Fibroblast of peridontal ligament (primary cell): Measurements from ENCODE around the gene DSCAM.

Experiments
- DNase-seq: peaks from one replicate; pipeline ENCODE4 v3.0.0-alpha.2; 2010; ENCODE audit errors: extremely low read depth

Gene DSCAM

DNA sequence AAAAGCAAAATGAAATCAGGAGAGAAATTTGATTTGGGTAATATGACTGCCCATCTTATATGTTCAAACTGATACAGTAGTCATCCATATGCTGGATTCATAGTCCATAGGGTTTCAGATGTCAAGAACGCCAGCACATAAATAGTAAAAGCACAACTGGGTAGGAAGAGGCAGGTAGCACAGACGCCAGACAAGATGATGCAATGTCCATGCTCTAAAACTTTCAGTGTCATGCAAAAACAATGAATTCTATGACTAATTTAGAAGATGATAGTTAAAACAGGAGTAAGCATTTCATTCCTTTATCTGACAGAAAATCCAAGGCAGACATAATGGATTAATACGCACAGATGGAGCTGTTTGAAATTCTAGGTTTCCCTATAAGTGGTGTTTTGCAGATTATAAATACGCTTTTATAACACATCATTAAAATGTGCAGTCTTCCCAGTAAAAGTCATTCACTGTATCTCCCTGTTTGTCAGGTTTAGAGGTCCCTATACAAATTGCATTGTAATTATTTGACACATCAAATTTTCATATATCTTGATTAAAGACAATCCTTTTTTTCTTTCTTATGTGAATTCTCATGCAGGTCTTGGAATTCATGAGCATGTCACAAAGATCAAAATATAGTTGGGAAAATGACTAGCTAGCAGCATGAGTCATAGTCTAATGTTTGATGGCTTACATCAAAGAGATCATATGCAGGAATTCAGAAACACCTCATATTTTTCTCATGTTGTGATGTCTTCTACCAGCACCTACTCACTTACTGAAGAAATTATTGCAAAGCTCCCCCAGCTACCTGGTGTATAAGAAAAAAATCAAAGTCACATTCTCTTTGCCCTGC is 139.9 kb downstream of the DSCAM start:
- no peak for DNase-seq

DNA sequence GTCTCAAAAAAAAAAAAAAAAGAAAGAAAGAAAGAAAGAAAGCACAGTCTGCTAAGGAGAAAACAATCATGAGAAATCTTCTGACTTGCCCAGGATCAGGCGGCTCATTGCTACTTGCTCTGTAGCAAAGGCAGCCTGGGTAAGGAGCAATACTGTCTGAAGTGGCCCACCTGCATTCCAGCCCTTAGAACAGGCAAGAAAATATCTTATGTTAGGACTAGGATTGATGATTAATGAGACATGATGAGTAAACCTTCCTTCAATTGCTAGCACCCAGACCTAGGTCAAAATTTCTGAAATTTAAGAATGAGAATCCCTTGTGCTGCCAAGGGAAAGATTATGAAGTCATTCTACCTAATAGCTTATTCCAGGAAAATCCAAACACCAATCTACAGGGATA is 140.8 kb downstream of the DSCAM start:
- DNase-seq: no peak

DNA sequence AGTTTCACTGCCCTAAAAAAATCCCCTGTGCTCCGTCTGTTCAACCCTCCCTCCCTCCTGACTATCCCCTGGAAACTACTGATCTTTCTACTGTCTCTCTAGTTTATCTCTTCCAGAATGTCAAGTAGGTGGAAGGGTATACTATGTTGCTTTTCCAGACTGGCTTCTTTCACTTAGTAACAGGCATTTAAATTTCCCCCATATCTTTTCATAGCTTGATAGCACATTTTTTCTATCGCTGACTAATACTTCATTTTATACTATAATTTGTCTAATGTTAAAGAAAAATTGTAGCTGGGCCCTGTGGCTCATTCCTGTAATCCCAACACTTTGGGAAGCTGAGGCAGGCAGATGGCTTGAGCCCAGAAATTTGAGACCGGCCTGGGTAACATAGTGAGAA is 142.8 kb downstream of the DSCAM start:
- no peak for DNase-seq

DNA sequence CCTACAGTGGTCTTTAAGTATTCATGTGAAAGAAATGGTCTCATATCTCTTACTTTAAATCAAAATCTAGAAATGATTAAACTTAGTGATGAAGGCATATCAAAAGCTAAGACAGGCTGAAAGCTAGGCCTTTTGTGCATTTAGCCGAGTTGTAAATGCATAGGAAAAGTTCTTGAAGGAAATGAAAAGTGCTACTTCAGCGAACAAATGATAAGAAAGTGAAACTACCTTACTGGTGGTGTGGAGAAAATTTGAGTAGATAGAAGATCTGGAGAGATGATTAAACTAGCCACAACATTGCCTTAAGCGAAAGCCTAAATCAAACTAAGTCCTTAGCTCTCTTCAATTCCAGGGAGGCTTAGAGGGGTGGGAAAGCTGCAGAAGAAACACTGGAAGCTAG is 147.6 kb downstream of the DSCAM start:
- DNase-seq: no peak

DNA sequence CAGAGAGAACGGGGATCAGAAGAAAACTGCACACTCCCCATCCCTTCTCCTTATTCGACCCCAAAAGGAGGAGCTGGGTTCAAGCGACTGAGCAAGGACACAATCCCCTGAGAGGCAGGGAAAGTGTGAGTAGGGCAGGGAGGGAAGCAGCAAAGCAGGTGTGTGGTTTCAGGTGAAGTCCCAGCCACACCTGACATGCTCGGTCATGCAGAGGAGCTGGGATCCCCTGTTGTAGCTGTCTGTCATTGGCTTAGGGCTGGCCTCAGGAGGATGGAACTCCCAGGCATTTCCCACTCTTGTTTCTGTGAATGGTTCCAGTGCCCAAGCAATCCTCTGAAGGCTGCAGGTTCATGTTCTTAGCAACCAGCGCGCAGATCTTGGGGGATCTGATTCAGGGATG is 150.7 kb downstream of the DSCAM start:
- no peak for DNase-seq

DNA sequence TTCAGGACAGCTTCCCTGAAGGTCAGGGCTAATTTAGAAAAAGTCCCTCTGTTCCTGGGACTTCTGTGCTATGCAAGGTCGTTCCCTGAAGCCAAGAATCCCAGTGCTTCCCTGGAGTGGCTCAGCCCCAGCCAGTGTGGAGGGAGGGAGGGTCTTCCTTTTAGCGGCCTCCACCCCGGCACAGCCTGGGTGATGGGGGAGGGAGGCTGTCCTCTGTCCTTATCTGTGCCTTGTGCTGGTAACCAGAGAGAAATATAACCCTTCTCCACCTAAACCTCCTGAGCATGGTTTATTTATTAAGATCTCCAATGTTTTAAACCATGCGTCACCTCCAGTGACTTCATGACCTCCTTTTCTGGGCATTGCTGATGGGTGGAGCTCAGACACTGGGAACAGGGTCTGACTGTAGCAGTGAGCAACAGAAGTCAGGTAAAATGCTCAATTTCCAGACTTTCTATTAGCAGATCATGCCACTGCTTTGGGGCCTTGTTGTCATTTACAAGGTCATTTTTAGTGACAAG is 157.1 kb downstream of the DSCAM start:
- no peak for DNase-seq

DNA sequence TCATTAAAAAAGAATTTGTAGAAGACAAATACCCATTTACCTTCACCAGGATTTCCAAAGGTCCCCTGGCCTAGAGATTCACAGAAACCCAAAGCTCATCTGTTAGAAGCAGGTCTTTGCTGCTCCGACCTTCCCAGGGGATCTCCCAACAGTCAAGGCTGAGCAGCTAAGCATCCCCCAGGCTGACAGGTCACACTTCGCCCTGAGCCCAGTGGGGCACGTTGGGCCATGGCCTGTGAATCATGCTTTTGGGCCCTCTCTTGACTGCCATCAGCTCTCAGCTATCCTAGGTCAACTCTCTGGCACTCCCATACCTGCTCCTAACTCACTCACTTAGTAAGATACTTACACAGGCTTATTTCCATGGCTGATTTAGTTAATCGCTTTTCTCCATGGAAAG is 157.7 kb downstream of the DSCAM start:
- no peak for DNase-seq

DNA sequence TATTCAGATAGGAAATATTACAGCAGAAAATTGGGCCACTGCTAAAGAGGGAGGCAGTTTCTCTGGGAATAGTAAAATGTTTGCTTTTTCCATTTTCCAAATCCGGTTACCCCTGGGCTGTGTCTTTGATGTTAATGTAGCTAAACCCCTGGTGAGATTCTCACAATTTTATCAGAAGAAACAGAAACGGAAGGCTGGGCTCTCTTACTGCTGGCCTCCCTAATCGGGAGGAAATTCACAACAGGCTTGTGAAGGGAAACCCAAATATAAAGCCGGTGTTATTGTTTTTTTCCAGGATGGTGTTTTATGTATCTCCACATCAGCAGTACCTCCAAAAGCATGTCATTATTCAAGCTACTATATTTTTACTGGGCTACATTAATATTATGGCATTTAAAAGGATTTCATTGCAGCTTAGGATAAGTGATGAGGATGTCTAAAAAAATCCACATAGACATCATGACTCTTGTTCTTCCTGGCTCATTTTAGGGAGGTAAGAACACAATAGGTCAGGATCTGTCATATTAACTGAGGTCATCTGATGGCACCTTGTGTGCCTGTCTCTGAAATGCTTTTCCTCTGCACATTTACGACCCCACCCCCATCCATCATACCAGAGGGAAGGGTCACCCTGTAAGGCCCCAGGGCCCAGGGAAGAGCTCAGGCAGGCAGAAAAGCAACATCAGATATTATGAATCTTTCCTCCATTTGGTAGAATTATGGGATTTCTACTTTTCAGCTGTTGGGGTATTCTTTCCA is 158.7 kb downstream of the DSCAM start:
- no peak for DNase-seq

DNA sequence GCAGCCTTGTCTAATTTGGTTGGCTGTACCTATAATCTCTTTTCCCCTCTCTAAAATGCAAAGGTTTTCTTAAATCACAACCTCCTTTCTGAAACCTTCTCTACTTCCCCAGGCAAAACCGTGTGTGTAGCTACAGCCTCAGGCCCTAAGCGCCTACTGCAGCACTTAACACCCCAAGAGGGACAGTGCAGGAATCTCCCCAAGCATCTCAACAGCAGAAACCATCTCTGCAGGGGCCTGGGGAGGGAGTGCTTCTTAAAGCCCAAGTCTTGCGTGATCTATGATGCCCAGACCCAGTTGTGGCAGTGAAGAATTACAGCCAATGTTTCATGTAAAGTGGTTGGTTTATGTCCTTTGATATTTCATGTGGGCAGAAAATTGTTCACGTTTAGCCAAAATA is 159.3 kb downstream of the DSCAM start:
- no peak for DNase-seq

DNA sequence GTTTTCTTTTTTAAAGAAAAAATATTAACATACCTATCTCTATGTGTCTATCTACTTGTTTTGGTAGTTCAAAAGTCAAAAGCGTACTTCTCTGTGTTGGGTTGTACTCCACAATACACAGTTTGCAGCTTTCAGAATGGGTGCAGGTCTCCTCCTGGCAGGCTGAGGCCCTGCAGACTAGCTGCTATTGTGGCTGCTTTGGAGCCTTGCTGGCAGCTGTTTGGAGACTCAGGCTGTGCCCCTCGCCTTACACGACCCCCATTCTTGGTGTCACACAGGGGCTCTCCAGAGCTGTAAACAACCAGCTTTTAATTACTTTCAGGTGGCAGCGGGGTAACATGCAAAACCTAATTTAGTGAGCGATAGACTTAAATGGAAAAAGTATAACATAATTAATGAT is 160.4 kb downstream of the DSCAM start:
- no peak for DNase-seq

DNA sequence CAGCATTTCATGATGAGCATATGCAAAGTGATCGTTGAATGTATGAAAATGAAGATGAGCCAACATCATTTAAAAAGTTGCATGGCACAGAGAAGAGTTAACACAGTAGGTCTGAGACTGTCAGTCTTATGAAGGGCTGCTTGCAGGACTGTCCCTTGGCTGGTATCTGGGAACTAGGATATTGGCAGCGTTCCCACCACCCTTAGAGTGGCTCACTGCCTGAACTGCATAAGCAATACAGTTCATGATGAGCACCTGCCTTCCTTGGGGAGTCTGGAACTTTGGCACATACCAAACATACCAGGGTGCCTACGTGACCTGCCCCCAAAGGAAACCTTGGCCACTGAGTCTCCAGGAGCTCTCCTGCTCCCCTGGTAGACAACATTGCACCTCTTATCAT is 161.8 kb downstream of the DSCAM start:
- no peak for DNase-seq

DNA sequence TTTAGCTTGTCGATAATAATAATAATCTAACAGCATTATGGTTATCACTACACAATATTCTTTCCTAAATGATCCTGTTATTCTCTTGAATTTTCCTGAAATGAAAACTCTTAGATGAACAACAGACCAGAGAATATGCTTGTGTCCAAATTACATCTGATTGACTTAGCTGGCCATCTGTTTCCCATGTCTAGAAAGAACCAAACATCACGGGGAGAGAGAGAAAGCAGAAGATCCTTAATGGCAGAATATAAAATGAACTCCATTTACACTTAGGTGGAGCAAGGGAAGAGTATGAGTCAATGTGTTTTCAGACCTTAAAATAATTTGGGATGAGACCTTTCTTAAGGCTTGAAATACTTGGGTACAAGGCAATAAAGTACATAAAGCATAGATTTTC is 162.2 kb downstream of the DSCAM start:
- DNase-seq: no peak

DNA sequence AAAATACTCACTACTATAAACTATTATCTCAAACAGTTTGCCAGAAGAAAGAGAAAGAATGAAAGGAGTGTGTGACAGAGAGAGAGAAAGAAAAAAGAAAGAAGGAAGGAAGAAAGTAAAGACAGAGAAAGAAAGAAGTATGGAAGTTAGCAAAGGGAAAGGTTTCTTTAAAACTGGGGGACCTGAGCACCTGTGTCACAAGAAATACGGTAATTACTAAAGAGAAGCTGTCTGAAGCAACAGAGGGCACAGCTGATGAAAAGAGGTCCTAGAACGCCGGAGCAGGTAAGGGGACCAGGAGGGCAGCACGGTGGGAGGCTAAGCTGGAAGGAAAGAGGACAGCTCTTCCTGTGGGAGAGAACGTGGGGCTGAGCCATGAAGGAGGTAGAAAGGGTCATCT is 163.6 kb downstream of the DSCAM start:
- DNase-seq: no peak

DNA sequence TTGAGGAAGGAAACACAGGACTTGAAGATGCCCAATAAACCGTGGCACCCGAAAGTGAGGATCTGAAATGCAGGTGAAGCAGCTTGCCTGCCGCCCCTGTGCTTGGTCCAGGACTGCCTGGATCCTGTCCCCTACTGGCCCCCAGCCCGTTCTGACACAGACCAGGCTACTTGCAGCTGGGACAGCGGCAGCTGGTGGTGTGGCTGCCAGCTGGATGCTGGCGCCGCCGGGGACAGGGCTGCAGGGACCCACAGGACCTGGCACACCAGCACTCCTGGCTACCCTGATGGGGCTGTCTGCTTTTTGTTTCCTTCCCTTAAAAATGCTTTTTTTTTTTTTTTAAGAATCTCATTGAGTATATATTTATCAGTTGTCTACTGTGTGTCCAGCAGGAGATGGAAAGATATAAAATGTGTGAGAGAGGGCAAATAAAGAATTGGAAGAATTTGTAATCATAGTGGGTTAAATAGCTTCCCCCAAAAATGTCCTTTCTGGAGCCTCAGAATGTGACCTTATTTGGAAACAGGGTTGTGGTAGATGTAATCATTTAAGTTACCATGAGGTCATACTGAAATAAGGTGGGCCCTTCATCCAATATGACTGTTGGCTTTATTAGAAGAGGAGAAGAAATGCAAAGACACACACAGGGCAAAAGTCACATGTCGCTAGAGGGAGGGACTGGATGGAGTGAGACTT is 165.6 kb downstream of the DSCAM start:
- DNase-seq: no peak

DNA sequence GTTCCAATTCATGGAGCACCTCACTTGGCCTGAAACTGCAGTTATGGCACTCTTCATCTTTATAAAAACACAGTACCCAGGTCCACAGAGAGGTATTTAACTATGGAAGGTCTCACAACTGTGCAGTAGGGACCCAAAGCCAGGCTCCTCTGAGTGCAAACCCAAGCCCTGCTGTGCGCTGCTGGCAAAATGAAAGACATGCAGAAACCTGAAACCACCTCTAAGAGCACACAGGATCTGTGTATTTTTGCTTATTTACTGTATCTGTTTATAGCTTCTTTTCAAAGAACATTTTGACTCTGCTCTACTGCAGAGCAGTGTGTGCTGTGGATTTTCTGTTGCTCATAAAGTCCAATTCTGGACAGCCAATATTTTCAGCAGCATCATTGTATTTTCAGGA is 166.6 kb downstream of the DSCAM start:
- no peak for DNase-seq

DNA sequence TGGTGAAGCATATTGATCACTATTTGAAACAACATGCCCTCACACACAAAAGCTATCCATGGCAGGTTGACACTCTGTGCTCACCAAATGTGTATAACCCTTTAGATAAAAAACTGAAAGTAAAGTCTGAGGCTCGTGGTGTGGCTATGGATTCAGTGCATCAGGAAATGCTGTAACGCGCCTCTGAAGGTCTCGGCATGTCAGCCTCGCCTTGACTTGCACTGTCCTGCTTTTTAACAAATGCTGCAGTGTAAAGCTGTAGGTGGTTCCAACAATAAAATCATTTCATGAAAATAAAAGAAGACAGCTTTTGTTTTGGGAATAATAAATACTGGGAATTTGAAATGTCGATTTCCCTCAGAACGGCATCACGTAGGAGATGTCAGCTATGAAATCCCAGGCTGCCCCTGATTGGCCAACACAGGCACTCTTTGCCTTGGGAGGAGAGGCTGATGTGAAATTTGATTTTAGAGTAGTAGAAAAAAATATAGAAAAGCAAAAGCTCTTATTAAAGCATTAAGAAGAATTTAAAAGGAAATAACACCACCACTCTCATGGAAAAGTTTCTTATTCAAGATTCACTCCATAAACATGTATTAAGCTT is 168.2 kb downstream of the DSCAM start:
- DNase-seq: no peak

DNA sequence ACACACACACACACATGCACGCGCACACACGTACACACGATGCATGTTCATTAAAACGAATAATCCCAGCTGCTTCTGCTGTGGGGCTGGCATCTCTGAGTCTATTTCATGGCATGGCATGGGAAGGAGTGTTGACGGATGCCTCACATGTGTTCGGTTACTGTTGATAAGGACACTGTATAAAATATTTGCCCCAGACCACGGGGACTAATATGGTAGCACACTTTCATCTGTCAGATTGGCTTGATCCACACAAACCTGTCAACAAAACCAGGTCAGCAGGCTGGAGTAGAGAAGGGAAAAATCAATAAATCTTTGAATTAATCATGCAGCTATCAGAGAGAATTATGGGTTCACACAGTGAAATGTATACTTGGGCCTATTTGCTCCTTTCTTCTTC is 171.9 kb downstream of the DSCAM start:
- DNase-seq: no peak

DNA sequence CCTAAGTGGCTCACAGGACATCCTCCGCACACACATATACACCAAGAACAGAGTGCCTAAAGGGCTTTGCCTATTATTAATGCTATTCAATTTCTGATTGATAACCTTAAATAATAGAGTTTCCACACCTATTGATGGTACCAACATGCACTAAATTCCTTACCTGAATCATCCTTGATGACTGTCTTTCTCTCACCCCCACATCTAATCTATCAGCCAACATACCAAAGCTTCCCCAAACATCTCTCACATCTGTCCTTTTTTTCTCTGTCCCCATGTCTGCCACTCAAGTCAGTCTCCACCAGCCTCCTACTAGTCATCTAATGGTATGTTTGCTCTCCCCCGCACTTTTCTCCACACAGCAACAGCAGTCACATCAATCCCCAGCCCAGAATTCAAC is 174.4 kb downstream of the DSCAM start:
- no peak for DNase-seq

DNA sequence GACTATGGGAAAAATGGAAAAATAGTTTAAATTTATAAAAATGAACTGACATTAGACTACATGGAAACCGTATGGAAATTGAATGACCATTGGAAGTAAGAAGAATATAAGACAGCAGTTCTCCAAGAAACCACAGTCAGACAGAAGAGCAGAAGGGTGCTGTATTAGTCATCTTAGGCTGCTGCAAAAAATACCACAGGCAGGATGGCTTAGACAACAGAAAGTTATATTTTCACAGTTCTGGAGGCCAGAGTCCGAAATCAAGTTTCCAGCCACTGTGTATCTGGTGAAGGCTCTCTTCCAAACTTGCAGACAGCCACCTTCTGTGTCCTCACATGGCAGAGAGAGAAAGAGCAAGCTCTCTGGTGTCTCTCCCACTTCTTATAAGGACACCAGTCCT is 175.2 kb downstream of the DSCAM start:
- peak; percentile 2 for DNase-seq

DNA sequence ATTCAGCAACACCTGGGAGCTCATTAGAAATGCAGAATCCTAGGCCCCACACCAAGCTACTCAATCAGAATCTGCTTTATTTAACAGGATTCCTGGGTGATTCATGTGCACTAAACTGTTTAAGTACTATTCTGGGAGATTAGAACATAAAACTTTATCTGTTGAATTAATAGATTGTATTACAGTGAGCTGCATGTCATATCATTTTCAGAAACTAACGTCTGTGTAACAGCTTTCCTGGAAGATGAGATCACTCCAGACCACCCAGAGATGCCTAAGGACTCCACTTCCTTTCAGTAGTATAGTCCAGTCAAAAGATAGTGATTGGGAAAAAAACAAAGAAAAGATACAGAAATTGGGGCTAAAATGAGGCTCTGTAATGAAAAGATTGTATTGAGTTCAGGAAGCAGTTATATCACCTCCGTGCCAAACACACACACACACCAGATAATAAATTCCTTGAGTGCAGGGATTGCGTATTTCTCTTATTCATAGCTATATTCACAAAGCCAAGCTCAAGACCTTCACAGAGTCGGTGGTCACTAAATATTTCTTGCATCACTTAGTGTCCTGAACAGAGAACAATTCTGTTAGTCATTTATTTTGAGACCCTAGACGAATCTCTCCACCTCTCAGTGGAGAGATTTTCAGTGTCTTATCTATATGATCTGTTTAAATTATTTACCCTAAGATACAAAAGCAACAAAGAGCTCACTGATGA is 178.2 kb downstream of the DSCAM start:
- DNase-seq: no peak

DNA sequence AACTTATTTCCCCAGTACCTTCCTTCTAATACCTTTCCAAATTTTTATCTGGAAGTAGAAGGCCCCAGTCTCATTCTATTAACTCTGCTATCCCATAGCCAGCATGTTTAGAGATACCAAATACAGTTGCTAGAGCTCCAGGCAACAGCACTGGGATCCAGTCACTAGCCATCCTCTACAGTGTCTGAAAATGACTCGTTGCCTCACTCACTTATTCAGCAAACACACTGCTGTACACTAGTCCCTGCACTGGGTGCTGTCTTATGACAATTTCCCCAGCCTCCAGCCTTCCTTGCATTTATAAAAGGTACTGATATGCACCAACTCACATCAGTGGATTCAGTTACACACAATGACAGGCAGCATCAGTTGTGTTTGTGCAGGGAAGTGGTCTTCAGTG is 179.0 kb downstream of the DSCAM start:
- no peak for DNase-seq
